Skeletal muscle tissue (tissue), 4 donors: ENCODE results near the gene HOXA2. TPM values are rescaled to one million over a fixed set of nuclear protein-coding genes. Genes with fewer than 3 reads are reported as not detected.

Source experiments
- H3K27ac ChIP-seq: one replicate; pipeline ENCODE4 v1.7.0; 2013; ENCODE audit warnings: mild to moderate bottlenecking, low read depth, low read length, inconsistent platforms
- H3K27me3 ChIP-seq, 3 donors: one replicate each; pipeline ENCODE4 v1.7.0; 2013; ENCODE audit warnings: low read length in 3 of 3; ENCODE audit not compliant: control insufficient read depth in 3 of 3, insufficient read depth in 3 of 3
- H3K36me3 ChIP-seq, 3 donors: one replicate each; pipeline ENCODE4 v1.7.0; 2013; ENCODE audit warnings: low read length in 3 of 3; ENCODE audit not compliant: control insufficient read depth in 3 of 3, insufficient read depth in 3 of 3
- H3K4me1 ChIP-seq, 3 donors: one replicate each; pipeline ENCODE4 v1.7.0; 2013; ENCODE audit warnings: low read length in 3 of 3, mild to moderate bottlenecking in 3 of 3; ENCODE audit not compliant: control insufficient read depth in 3 of 3, insufficient read depth in 3 of 3
- H3K4me3 ChIP-seq, 3 donors: one replicate each; pipeline ENCODE4 v1.7.0; 2013; ENCODE audit warnings: low read length in 3 of 3
- H3K9ac ChIP-seq, 3 donors: one replicate each; pipeline ENCODE4 v1.7.0; 2013; ENCODE audit warnings: low read length in 3 of 3, mild to moderate bottlenecking in 3 of 3, moderate library complexity in 2 of 3, low read depth in 1 of 3
- H3K9me3 ChIP-seq, 3 donors: one replicate each; pipeline ENCODE4 v1.7.0; 2013; ENCODE audit warnings: low read length in 3 of 3; ENCODE audit not compliant: control insufficient read depth in 3 of 3
- total RNA-seq: library from RNA; depleted of rRNA; stranded (reverse); fragments of >200 nt; gene quantifications from one replicate; pipeline ENCODE4 v1.2.3, GENCODE V29; 2014
- donor health status: Osteomylitis.

The HOXA2 gene
- total RNA-seq, 1 donor from 2014 or later = under 0.01 TPM

DNA sequence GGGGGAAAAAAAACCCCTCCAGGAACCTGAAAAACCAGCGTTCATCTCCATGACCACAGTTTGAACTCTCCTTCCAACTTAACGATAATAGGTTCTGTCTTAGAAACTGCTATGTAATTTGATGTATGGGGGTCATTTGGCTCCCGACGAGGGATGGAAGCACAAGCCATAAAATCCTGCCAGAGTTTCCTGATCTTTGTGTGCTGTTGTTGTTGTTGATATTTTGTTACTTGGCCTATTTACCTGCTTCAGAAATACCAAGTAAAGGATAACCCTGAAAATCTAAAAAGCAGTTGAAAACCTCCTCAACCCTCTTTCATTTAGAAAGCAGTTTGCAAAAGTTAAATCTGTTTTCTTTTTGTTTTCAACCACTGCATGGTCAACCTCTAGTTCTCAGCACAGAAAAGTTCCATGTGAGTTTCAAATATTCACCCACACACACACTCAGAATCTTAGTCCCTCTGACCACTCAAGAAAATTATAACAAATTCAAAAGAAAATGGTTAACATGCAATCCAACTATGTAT lies 9.3 kb upstream of the HOXA2 start:
- Histone ChIP-seq H3K4me3 (no peak overlapping the region), H3K4me1 (peaks cover 27 to 38% (median 35%) of the 10 kb centered on the region in 3 donors), H3K27ac (peak overlapping the region; percentile 77), H3K9me3 (no peaks in the 10 kb centered on the region), H3K27me3 (no peaks in the 10 kb centered on the region), H3K9ac (no peak overlapping the region), H3K36me3 (peaks cover 0 to 4% (median 0%) of the 10 kb centered on the region in 3 donors)

- peak overlapping the region in 2 of 3 donors; percentile 51 to 56 for H3K4me3 ChIP-seq
- peak overlapping the region in 1 of 3 donors; percentile 59 for H3K9ac ChIP-seq
- no peaks in the 10 kb centered on the region for H3K27me3 ChIP-seq
These were observed 8.7 kb upstream of the HOXA2 start for GRCh38 chr7:27111042-27111750.

DNA sequence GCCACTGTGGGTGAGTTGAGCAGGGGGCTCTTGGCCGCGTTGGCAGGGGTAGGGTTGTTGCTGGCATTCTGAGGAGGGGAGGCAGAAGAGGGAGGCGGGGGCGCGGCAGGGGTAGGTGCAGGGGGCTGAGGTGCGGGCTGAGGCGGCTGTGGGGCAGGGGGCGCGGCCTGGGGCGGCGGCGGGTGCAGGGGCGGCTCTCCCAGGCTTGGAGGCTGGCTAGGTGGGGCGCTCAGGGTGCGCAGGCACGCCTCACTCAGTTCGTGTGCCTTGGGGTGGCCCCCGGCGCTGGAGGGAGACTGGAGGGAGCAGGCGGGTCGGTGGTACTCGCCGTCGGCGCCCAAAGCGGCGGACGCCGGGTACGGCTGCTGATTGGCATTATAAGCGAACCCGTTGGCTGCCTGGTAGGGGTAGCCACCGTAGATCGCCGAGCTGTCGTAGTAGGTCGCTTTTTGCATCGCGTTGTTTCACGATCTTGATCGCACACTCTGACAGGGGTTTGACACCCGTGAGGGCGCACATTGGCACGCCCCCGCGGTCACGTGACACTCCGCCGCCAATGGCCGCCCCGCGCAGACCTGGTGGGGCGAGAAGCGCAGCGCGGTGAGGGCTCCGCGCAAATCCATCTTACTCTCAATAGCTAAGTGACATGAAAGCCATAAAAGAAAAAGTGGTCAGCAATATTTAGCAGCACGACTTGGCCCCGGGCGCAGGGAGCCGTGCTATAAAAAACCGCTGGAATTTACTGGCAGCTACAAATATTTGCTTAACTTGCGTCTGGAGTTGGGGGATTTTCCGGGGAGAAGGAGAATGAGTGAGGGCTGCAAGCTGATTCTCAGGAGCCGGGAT lies 7.9 kb upstream of the HOXA2 start:
- H3K4me1 ChIP-seq = peaks cover 34 to 49% (median 42%) of the 10 kb centered on the region in 3 donors
- H3K36me3 ChIP-seq = peaks cover 0 to 4% (median 0%) of the 10 kb centered on the region in 3 donors
- H3K9ac ChIP-seq = peak overlapping the region in 1 of 3 donors; percentile 59
- H3K9me3 ChIP-seq = no peaks in the 10 kb centered on the region
- peak overlapping the region; percentile 6 to 56 (median 51) for H3K4me3 ChIP-seq
- no peaks in the 10 kb centered on the region for H3K27me3 ChIP-seq
- H3K27ac ChIP-seq = peak overlapping the region; percentile 77

More at GRCh38 chr7:27111042-27111750, 8.7 kb upstream of the HOXA2 start:
- H3K9me3 ChIP-seq = no peaks in the 10 kb centered on the region
- H3K27ac ChIP-seq = peak overlapping the region; percentile 77
- H3K36me3 ChIP-seq = peaks cover 0 to 4% (median 0%) of the 10 kb centered on the region in 3 donors
- H3K4me1 ChIP-seq = peaks cover 30 to 43% (median 40%) of the 10 kb centered on the region in 3 donors

- Histone ChIP-seq H3K36me3 (peaks cover 0 to 4% (median 0%) of the 10 kb centered on the region in 3 donors), H3K9ac (no peak overlapping the region), H3K4me3 (peak overlapping the region in 1 of 3 donors; percentile 6), H3K27ac (no peak overlapping the region), H3K4me1 (peaks cover 34 to 49% (median 38%) of the 10 kb centered on the region in 3 donors), H3K9me3 (no peaks in the 10 kb centered on the region), H3K27me3 (no peaks in the 10 kb centered on the region)
These were observed 7.1 kb upstream of the HOXA2 start for GRCh38 chr7:27109466-27110185.

- peaks cover 0 to 4% (median 0%) of the 10 kb centered on the region in 3 donors for H3K36me3 ChIP-seq
- H3K27me3 ChIP-seq = peaks cover 0 to 3% (median 0%) of the 10 kb centered on the region in 3 donors
- no peaks in the 10 kb centered on the region for H3K9me3 ChIP-seq
- peak overlapping the region in 1 of 3 donors; percentile 16 for H3K9ac ChIP-seq
- peak overlapping the region in 1 of 3 donors; percentile 41 for H3K4me3 ChIP-seq
- H3K4me1 ChIP-seq = peaks cover 29 to 47% (median 32%) of the 10 kb centered on the region in 3 donors
- H3K27ac ChIP-seq = peak overlapping the region; percentile 61
These were observed 6.1 kb upstream of the HOXA2 start for GRCh38 chr7:27108390-27109127.

DNA sequence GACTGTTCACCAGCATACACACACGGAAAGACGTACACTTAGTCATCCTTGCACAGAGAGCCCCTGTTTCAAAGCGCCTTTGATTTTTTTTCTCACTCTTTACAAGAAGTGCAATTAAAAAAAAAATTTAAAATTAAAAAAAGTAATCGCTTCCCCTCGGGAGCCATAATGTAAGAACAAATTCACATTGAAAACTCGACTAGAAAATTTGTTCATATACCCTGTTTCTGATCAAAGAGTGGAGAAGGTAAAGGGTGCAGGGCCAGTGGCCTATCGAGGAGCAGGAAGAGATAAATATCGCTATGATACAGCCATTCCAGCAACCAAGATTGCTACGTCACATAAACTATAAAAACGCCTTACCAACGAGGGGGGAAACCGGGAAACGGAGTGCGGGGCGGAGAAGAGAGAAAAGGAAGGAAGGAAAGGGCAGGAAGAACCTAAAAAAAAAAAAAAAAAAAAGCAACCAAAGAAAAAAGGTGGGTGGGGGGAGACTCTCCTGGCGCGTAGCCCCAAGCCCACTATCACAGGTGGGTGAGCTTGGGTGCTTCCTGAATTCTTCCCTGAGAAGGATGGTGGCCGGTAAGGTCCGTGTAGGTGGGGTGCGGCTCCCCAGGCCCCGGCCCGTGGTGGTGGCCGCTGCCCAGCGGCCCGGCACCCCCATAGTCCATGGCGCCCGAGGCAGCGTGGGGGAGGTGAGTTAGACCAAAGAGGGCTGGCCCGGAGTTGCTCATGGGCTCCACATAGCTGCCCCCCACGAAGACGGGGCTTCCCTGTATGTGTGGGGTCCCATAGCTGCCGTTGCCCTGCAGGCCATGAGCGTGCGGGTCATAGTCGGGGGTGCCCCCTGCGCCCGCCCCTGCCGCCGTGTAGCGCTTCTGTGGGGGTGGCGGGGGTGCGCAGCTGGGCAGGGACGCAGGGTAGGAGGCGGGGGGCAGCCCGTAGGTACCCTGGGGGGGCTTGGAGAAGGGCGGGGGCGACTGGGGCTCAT lies 5.2 kb upstream of the HOXA2 start:
- peak overlapping the region in 1 of 3 donors; percentile 14 for H3K4me3 ChIP-seq
- H3K27ac ChIP-seq = peak overlapping the region; percentile 61
- peaks cover 22 to 42% (median 26%) of the 10 kb centered on the region in 3 donors for H3K4me1 ChIP-seq
- peaks cover 0 to 3% (median 0%) of the 10 kb centered on the region in 3 donors for H3K27me3 ChIP-seq
- H3K9ac ChIP-seq = no peak overlapping the region
- no peaks in the 10 kb centered on the region for H3K9me3 ChIP-seq
- H3K36me3 ChIP-seq = peaks cover 0 to 4% (median 0%) of the 10 kb centered on the region in 3 donors

DNA sequence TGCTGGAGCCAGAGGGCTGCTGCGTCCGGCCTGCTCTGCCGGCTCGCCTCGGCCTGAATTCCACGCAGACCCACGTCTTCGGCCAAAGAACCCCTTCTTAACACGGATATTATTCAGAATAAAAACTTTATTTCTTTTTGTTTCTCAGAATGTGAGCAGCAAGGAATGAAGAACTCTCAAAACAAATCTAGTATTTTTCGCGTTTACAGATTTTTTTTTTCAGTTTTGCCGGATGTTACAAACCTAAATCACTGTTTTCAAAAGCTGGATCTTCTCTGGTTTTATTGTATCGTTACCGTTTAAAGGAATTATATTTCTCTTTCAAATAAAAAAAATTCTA lies 4.4 kb upstream of the HOXA2 start:
- H3K4me3 ChIP-seq = peak overlapping the region; percentile 65 to 71 (median 68)
- peaks cover 0 to 4% (median 0%) of the 10 kb centered on the region in 3 donors for H3K36me3 ChIP-seq
- no peaks in the 10 kb centered on the region for H3K9me3 ChIP-seq
- peak overlapping the region; percentile 69 to 72 (median 69) for H3K9ac ChIP-seq
- peaks cover 0 to 3% (median 0%) of the 10 kb centered on the region in 3 donors for H3K27me3 ChIP-seq
- peak overlapping the region; percentile 54 for H3K27ac ChIP-seq
- H3K4me1 ChIP-seq = peaks cover 22 to 35% (median 24%) of the 10 kb centered on the region in 3 donors

- Histone ChIP-seq H3K9ac (peak overlapping the region; percentile 69 to 72 (median 69)), H3K27me3 (peaks cover 0 to 3% (median 0%) of the 10 kb centered on the region in 3 donors), H3K9me3 (no peaks in the 10 kb centered on the region), H3K27ac (peak overlapping the region; percentile 54), H3K4me3 (peak overlapping the region; percentile 65 to 71 (median 68)), H3K36me3 (peaks cover 0 to 4% (median 0%) of the 10 kb centered on the region in 3 donors), H3K4me1 (peaks cover 19 to 29% (median 21%) of the 10 kb centered on the region in 3 donors)
These were observed 3.9 kb upstream of the HOXA2 start for GRCh38 chr7:27106181-27106900.
